Endothelial cell of umbilical vein (primary cell): ENCODE data around the gene MRPS5. TPM values are rescaled to one million over a fixed set of nuclear protein-coding genes. Genes with fewer than 3 reads are reported as not detected.

ENCODE experiments used
- BruUV-seq: library from RNA; stranded (reverse); fragments of 400-500 nt; replicated peaks from 2 replicates; lab custom pipeline; 2021; lab: Mats Ljungman, UMichigan
- CTCF ChIA-PET: fragments of 300-600, 350-600 bp; sonication (Branson Sonifier 250); formaldehyde crosslinking; loops from one replicate; lab custom pipeline; 2021; ENCODE audit warnings: antibody characterized with exemption, inconsistent platforms; lab: Charles Lee
- POLR2A ChIA-PET: fragments of 300-600, 350-600 bp; sonication (Branson Sonifier 250); formaldehyde crosslinking; loops from one replicate; lab custom pipeline; 2021; ENCODE audit warnings: antibody characterized with exemption, inconsistent platforms; lab: Charles Lee
- DNase-seq: peaks from one replicate; pipeline ENCODE4 v3.0.0-alpha.2; 2011; ENCODE audit warnings: low read depth, low spot score
- FAIRE-seq: peaks from 2 replicates; lab custom pipeline; 2011; peaks lifted over from hg19 to GRCh38; lab: Jason Lieb, UNC
- H2AFZ ChIP-seq: 2 replicates; pipeline ENCODE4 v1.6.0; 2012; ENCODE audit warnings: low read depth, low read length, control low read depth, inconsistent platforms
- H3K27ac ChIP-seq: 2 replicates; pipeline ENCODE4 v1.5.1; 2011; ENCODE audit warnings: low read depth, mild to moderate bottlenecking, control low read depth, low read length, moderate library complexity; ENCODE audit not compliant: insufficient read depth
- H3K27me3 ChIP-seq, 2 experiments: 2 replicates each; pipeline versions ENCODE4 v1.6.0 to v1.6.1; 2011; ENCODE audit warnings: low read length in 2 of 2, mixed read lengths in 1 of 2; ENCODE audit not compliant: control insufficient read depth in 2 of 2, insufficient read depth in 2 of 2
- H3K36me3 ChIP-seq, 2 experiments: 2 replicates in 1 of 2; 3 replicates in 1 of 2; pipeline ENCODE4 v1.5.1; 2011; ENCODE audit warnings: low read length in 2 of 2, mild to moderate bottlenecking in 1 of 2, moderate library complexity in 1 of 2; ENCODE audit not compliant: control insufficient read depth in 2 of 2, insufficient read depth in 2 of 2; ENCODE audit errors: extremely low read depth in 1 of 2
- H3K4me1 ChIP-seq: 3 replicates; pipeline ENCODE4 v1.5.1; 2011; ENCODE audit warnings: mild to moderate bottlenecking, low read length; ENCODE audit not compliant: control insufficient read depth, insufficient read depth; ENCODE audit errors: extremely low read depth
- H3K4me2 ChIP-seq: 2 replicates; pipeline ENCODE4 v1.6.1; 2011; ENCODE audit warnings: low read length, control low read depth, mixed read lengths; ENCODE audit not compliant: insufficient read depth
- H3K4me3 ChIP-seq, 3 experiments: fragments of 200-600 bp in 1 of 3; sonication (generic), shearing (Covaris generic) in 1 of 3; replicated peaks in 1 of 3; 2 replicates each; pipeline ENCODE4 v1.5.1; 2011 to 2016; ENCODE audit warnings: control low read depth in 3 of 3, low read length in 3 of 3, mild to moderate bottlenecking in 2 of 3, inconsistent platforms in 1 of 3, low read depth in 1 of 3, moderate library complexity in 1 of 3; ENCODE audit not compliant: insufficient read depth in 1 of 3
- H3K79me2 ChIP-seq: 2 replicates; pipeline ENCODE4 v1.6.0; 2012; ENCODE audit warnings: low read length, inconsistent platforms; ENCODE audit not compliant: control insufficient read depth, insufficient read depth
- H3K9ac ChIP-seq: replicated peaks from 2 replicates; pipeline ENCODE3; 2011; ENCODE audit warnings: low read length, control low read depth; ENCODE audit not compliant: insufficient read depth; ENCODE audit errors: extremely low read depth
- H3K9me1 ChIP-seq: replicated peaks from 3 replicates; pipeline ENCODE4 v1.6.0; 2011; ENCODE audit warnings: mild to moderate bottlenecking, low read length; ENCODE audit not compliant: control insufficient read depth, insufficient read depth; ENCODE audit errors: extremely low read depth
- H3K9me3 ChIP-seq: replicated peaks from 2 replicates; pipeline ENCODE4 v1.5.1; 2012; ENCODE audit warnings: low read length, inconsistent platforms; ENCODE audit not compliant: control insufficient read depth, insufficient read depth
- H4K20me1 ChIP-seq: replicated peaks from 2 replicates; pipeline ENCODE3; 2011; ENCODE audit warnings: mild to moderate bottlenecking, low read length; ENCODE audit not compliant: control insufficient read depth, insufficient read depth; ENCODE audit errors: extremely low read depth
- EZH2 ChIP-seq: IDR thresholded peaks from 2 replicates; pipeline ENCODE4 v1.6.1; 2012; ENCODE audit warnings: borderline replicate concordance, low read depth, mild to moderate bottlenecking, moderate library complexity, low read length, inconsistent platforms; ENCODE audit not compliant: severe bottlenecking
- FOS ChIP-seq: IDR thresholded peaks from 2 replicates; pipeline ENCODE4 v1.6.1; 2011; ENCODE audit warnings: mild to moderate bottlenecking, low read length, moderate library complexity, borderline replicate concordance; ENCODE audit not compliant: insufficient read depth
- GATA2 ChIP-seq: IDR thresholded peaks from 2 replicates; pipeline ENCODE4 v1.7.0; 2011; ENCODE audit warnings: low read depth, mild to moderate bottlenecking, moderate library complexity, mixed read lengths, low read length; ENCODE audit not compliant: insufficient read length, insufficient read depth
- JUN ChIP-seq: IDR thresholded peaks from 2 replicates; pipeline ENCODE4 v1.6.1; 2011; ENCODE audit warnings: borderline replicate concordance, low read depth; ENCODE audit not compliant: insufficient read length, insufficient read depth
- MAX ChIP-seq: IDR thresholded peaks from 2 replicates; pipeline ENCODE4 v1.6.1; 2011; ENCODE audit not compliant: insufficient read depth, insufficient read length
- MYC ChIP-seq: IDR thresholded peaks from one replicate; pipeline ENCODE4 v1.6.1; 2011; ENCODE audit warnings: mild to moderate bottlenecking, low read depth, low read length
- POLR2A ChIP-seq: IDR thresholded peaks from 2 replicates; pipeline ENCODE4 v1.6.1; 2012; ENCODE audit warnings: low read depth, mild to moderate bottlenecking, control low read depth, low read length
- POLR2AphosphoS5 ChIP-seq: IDR thresholded peaks from 2 replicates; pipeline ENCODE4 v1.6.1; 2012; ENCODE audit warnings: low read depth, mild to moderate bottlenecking, control low read depth, low read length, moderate library complexity; ENCODE audit not compliant: insufficient read depth
- dilution Hi-C: fragments of 300-500 bp; cut with MboI; formaldehyde crosslinking; loops from one replicate; pipeline ENCODE4 v1.15.0; 2019; ENCODE audit warnings: low sequenced_read_pairs; ENCODE audit not compliant: extremely low pct_ligation_motif_present
- intact Hi-C: fragments of 100-400 bp; cut with micrococcal nuclease; formaldehyde crosslinking; loops from one replicate; pipeline ENCODE4 v1.10.0; 2022
- polyA plus RNA-seq, 4 experiments: library from polyadenylated mRNA; depleted of rRNA in 3 of 4; stranded (reverse) in 3 of 4; unstranded in 1 of 4; fragments of >200 nt; gene quantifications; 2 replicates each; pipeline versions ENCODE4 v1.2.1 to v1.2.3, GENCODE V29; 2011 to 2012; ENCODE audit warnings: missing spikeins in 1 of 4
- total RNA-seq: library from RNA; stranded (reverse); gene quantifications from 2 replicates; pipeline ENCODE4 v1.2.3, GENCODE V29; 2021
- TF ChIP-seq, protein P1 (sequence below), 2 donors: IDR thresholded peaks; 1 replicate in 1 of 2; 2 replicates in 1 of 2; pipeline ENCODE4 v1.5.1; 2011; ENCODE audit warnings: low read length in 2 of 2, mild to moderate bottlenecking in 2 of 2, moderate library complexity in 2 of 2, control low read depth in 1 of 2, inconsistent platforms in 1 of 2, low read depth in 1 of 2; ENCODE audit not compliant: insufficient read depth in 1 of 2; ENCODE audit errors: extremely low read depth in 1 of 2

Gene MRPS5
- total and polyA plus RNA-seq, 2 donors (not counting 3 experiments of a cell fraction or from before 2014, with no cell fraction given) = 50.5 to 62.8 TPM

GRCh38 chr2:95054016-95054415 lies 67.6 kb downstream of the MRPS5 start:
- DNase-seq = no peak
- Histone ChIP-seq H3K79me2 (no peaks in the 10 kb centered on the region), H3K27ac (no peak overlapping the region), H3K4me3 (no peak overlapping the region), H3K27me3 (no peaks in the 10 kb centered on the region), H3K9me3 (no peaks in the 10 kb centered on the region), H3K4me1 (no peaks in the 10 kb centered on the region), H3K9me1 (no peaks in the 10 kb centered on the region), H3K4me2 (no peak overlapping the region), H4K20me1 (no peaks in the 10 kb centered on the region), H3K36me3 (no peaks in the 10 kb centered on the region), H2AFZ (no peak overlapping the region), H3K9ac (no peak overlapping the region)
- CTCF ChIA-PET = interaction anchor here (0.9 to 1.6 kb wide), 6 partner anchors 10 to 68 kb away, joined by 3 to 5 read pairs (median 3); no protein-coding TSS in a partner anchor
- intact Hi-C loops = no loop called here
- no peak for FAIRE-seq
- dilution Hi-C loops = no loop called here
- BruUV-seq = no TSS peak
- POLR2A ChIA-PET = no interaction called here
- no peak for TF ChIP-seq JUN
- TF ChIP-seq MAX = no peak
- TF ChIP-seq POLR2AphosphoS5 = no peak
- no peak for TF ChIP-seq FOS
- no peak for TF ChIP-seq GATA2
- TF ChIP-seq, protein P1, sequence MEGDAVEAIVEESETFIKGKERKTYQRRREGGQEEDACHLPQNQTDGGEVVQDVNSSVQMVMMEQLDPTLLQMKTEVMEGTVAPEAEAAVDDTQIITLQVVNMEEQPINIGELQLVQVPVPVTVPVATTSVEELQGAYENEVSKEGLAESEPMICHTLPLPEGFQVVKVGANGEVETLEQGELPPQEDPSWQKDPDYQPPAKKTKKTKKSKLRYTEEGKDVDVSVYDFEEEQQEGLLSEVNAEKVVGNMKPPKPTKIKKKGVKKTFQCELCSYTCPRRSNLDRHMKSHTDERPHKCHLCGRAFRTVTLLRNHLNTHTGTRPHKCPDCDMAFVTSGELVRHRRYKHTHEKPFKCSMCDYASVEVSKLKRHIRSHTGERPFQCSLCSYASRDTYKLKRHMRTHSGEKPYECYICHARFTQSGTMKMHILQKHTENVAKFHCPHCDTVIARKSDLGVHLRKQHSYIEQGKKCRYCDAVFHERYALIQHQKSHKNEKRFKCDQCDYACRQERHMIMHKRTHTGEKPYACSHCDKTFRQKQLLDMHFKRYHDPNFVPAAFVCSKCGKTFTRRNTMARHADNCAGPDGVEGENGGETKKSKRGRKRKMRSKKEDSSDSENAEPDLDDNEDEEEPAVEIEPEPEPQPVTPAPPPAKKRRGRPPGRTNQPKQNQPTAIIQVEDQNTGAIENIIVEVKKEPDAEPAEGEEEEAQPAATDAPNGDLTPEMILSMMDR (IDR thresholded peaks at IDR 0.05; ENCODE audit: extremely low read depth in 1 of 2, insufficient read depth in 1 of 2, low read depth in 1 of 2, low read length in 2 of 2) = no peak
- TF ChIP-seq POLR2A = no peak
- TF ChIP-seq EZH2 = no peak
- TF ChIP-seq MYC = no peak
